Skin epidermis (tissue), 12 donors: Measurements from ENCODE around the gene UBE2E2.
A peak's percentile ranks its signal among the peaks of the same experiment; 100 is the strongest.
"Not testable (repeated sequence)": the region's sequence is repeated elsewhere in the genome, so short reads cannot be mapped to it uniquely, and the experiment has no call there.

Experiments
- H3K27ac ChIP-seq, 21 experiments: fragments of 200-600 bp; sonication (generic) in 11 of 21; one replicate each; pipeline ENCODE4 v1.5.0; 2020; ENCODE audit warnings: mild to moderate bottlenecking in 3 of 21, inconsistent platforms in 2 of 21, moderate library complexity in 2 of 21
- H3K4me3 ChIP-seq, 7 experiments: fragments of 200-600 bp; sonication (generic) in 2 of 7; one replicate each; pipeline ENCODE4 v1.5.0; 2020; ENCODE audit warnings: inconsistent platforms in 2 of 7, mild to moderate bottlenecking in 2 of 7, moderate library complexity in 1 of 7

Gene UBE2E2

DNA sequence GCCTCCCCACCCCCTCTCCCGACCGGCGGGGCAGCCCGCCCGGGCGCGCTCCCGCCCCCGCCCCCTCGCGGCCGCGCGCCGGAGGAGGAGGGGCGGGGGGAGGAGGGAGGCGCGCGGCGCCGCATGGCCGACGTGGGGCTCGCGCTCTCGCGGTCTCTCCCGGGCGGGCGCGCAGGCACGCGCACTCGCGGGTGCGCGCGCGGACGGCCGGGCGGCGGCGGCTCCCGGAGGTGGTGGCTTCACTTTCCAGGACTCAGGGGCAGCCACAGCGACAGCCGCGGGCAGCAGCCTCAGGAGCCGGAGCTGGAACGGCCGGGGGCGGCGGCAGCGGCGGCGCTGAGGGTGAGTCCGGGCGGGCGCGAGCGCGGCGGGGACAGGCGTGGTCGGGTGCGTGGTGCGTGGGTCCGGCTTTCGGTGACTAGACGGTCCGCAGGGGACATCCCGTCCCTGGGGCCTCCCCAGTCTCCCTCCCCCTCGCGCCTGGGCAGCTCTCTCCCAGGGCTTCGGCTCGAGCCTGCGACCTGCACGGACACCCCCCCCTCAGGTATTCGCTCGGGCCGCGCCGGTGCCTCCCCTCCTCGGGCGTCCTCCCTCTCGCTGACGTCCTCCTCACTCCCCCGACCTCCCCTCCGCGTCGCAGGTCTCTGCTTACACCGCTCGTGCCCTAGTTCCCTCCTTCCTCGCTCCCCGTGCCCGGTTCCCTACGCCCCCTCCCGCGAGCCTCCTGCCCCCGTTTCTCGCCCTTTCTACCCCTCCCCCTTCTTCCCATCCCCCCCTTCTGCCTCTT is at the start of gene UBE2E2:
UBE2E2 (plus strand) TSS at position 407 of the 787 bp plus-strand sequence.
- H3K27ac ChIP-seq = peak within 1 kb of the TSS; percentile 60 to 95 (median 89)
- H3K4me3 ChIP-seq = peak within 1 kb of the TSS; percentile 66 to 94 (median 85)

DNA sequence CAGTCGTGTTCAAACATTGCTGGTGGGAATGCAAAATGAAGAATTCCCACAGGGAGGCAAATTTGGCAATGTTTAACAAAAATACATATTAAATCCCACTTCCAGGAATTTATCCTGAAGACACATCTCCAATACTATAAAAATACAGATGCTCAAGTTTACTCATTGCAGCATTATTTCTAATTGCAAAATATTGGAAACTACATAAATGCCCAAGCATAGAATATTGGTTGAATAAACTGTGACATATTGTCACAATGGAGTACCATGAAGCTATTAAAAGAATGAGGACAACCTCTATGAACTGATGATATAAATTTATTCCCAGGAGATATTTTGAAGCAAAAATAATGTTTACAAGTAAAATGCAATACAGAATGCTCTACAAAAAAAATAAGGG is 49.7 kb upstream of the UBE2E2 start:
- H3K27ac ChIP-seq = no peak overlapping the region
- no peak overlapping the region for H3K4me3 ChIP-seq

DNA sequence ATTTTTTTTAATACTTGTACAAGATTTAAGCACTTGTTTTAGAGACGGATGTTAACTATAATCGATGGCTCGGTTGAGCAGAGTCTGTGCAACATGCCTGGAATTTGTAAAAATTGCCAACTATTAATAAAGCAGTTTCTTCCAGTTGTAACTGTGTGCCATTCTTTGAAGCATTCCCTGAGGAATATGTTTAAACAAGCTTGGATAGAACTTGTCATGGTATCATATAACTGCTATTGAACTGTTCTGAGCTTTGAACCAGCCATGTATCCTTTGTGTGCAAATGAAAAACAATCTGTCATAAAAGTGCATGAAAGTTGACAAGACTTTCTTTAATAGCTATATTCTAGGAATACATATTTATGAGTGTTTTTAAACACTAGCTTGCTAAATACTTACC is 45.8 kb upstream of the UBE2E2 start:
- Histone ChIP-seq H3K4me3 (no peak overlapping the region), H3K27ac (no peak overlapping the region)

GRCh38 chr3:23159929-23160328 is 43.2 kb upstream of the UBE2E2 start:
- peak overlapping the region in 1 of 21 experiments; percentile 20 for H3K27ac ChIP-seq

DNA sequence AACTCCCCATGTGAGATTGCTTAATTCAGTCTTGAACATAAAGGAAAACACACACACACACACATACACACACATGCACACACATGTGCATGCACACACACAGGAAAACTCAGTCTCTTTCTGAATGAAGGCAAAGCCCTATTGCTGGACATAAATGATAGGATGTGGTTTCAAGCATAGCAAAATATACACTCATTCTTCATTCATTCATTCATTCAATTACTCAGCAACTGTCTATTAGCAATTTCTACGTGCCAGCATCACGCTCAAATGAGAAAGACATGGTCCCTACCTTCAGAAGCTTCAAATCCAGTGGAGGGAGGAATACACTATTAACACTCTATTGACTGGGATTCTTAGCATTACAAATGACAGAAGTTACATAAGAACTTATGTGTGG is 41.8 kb upstream of the UBE2E2 start:
- H3K27ac ChIP-seq = no peak overlapping the region
- no peak overlapping the region for H3K4me3 ChIP-seq

More at GRCh38 chr3:23159929-23160328, 43.2 kb upstream of the UBE2E2 start:
- H3K4me3 ChIP-seq = no peak overlapping the region

DNA sequence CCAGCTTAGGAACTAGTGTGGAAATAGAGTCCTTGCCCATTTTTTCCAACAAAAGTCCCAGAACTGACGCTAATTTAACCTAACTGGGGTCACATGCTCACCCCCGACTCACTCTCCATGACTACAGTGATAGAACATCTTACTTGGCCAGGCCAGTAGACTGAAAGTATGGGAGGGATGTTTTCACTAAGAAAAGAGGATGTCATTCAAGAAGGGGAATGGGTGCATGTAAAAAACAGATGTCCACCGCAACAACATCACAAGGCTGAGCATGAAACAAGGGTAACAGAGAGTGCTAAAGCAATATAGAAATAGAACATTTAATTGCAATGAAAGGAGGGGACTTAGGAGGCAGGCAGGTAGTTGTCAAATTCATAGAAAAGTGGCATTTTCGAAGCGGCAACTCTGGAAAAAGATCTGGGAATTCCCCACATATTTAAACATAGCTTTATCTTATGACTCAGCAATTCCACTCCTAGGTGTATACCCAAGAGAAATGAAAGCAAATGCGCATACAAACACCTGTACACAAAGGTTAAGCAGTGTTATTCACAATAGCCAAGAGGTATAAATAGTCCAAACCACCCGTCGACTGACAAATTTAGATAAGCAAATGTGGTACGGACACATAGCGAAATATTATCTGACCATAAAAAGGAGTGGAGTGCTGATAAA is 41.1 kb upstream of the UBE2E2 start:
- H3K4me3 ChIP-seq = no peak overlapping the region
- H3K27ac ChIP-seq = no peak overlapping the region

GRCh38 chr3:23162934-23163333 is 40.2 kb upstream of the UBE2E2 start:
- H3K4me3 ChIP-seq = no peak overlapping the region
- no peak overlapping the region for H3K27ac ChIP-seq

DNA sequence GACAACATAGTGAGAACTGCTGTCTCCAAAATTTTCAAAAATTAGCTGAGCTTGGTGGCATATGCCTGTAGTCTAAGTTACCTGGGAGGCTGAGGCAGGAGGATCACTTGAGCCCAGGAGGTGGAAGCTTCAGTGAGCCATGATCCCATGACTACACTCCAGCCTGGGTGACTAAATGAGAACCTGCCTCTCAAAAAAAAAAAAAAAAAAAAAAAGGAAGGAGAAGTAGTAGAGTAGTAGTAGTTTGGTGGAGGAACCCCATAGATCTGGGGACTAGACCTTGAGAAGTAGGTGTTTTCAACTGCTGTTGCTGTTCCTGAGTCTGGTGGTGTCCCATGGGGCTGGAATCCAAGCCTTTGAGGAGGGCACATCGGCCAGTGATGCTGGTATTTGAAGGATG is 38.4 kb upstream of the UBE2E2 start:
- no peak overlapping the region for H3K27ac ChIP-seq
- H3K4me3 ChIP-seq = no peak overlapping the region

- Histone ChIP-seq H3K27ac (no peak overlapping the region), H3K4me3 (no peak overlapping the region)
Observed at GRCh38 chr3:23165571-23165970, 37.6 kb upstream of the UBE2E2 start.

DNA sequence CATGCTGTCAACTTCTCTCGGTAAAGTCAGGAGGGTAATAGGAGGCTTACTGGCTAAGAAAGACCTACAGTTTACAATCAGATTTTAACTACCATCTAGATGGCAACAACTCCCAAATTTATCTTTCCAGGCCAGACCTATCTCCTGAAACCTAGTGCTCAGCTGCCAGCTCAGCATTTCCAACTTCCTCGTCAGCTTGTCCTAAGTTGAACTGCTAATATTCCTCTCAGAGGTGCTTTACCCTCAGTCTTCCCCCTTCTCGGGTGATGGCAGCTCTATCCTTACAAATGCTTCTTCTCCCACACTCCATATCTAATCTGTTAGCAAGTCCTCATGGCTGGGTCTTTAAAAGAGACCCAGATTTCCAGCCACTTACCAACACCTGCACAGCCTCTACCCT is 36.9 kb upstream of the UBE2E2 start:
- Histone ChIP-seq H3K27ac (no peak overlapping the region), H3K4me3 (no peak overlapping the region)

DNA sequence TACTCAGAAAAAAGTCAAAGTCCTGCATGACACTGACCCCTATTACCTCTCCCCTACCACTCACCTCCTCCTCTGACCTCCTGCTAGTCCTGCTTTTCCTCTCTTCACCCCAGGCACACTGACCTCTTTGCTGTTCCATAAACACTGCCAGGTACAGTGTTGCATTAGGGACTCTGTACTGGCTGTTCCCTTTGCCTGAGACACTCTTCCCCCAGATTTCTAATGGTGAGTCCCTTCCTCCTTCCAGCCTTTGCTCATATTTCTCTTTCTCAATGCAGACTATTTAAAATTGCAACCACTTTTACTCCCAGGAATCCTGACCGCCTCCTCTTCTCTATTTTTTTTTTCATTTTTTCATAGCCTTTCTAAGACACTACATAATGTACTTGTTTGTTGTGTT is 36.3 kb upstream of the UBE2E2 start:
- Histone ChIP-seq H3K27ac (no peak overlapping the region), H3K4me3 (no peak overlapping the region)

DNA sequence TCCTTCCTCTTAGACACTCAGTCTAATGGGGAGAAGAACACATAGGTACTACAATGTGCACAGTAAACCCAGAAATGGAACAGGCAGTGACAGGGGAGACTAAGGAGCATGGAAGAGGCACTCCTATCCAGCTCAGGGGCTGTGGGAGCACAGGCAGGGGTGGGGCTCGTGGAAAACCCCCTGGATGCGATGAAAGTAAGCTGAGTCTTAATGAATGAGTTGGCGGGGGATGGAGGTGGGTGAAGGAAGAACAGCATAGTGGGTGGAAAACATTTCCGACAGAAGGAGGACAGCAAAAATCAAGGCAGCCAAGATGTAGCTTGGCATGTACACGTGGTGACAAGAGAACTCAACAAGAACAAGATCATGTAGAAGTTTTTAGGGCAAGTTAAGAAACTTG is 33.6 kb upstream of the UBE2E2 start:
- Histone ChIP-seq H3K27ac (no peak overlapping the region), H3K4me3 (no peak overlapping the region)

- no peak overlapping the region for H3K4me3 ChIP-seq
Observed at GRCh38 chr3:23170291-23170690, 32.8 kb upstream of the UBE2E2 start.

GRCh38 chr3:23172059-23172458 is 31.1 kb upstream of the UBE2E2 start:
- no peak overlapping the region for H3K27ac ChIP-seq
- H3K4me3 ChIP-seq = no peak overlapping the region

More at GRCh38 chr3:23170291-23170690, 32.8 kb upstream of the UBE2E2 start:
- H3K27ac ChIP-seq = no peak overlapping the region

DNA sequence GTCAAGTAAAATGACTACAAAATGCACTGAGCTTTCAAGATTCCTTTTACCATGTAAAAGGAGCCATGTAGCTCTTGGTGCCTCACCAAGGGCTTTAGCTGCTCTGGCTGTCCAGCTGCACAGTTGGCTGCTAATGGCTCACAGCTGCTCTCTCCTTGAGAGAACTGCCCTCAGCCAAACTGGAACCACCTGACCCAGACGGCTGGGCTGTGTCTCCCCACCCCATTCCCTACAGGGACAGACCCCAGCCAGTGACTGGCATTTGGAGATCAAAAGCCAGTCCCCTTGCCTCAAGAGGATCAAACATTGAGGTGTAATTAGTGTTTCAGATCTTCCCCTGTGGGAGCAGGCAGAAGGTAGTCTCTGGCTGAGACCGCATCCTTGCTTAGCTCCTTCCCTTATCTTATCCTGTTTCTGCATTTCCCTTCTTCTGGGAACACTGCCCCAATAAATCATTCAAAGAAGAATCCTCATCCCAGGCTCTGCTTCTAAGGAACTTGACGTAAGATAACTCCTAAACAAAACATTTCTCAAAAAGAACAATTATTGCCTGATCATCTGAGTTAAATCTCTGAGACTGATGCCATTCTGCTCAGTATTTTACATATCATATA is 28.6 kb upstream of the UBE2E2 start:
- Histone ChIP-seq H3K4me3 (no peak overlapping the region), H3K27ac (no peak overlapping the region)

GRCh38 chr3:23175341-23176083 is 27.6 kb upstream of the UBE2E2 start:
- Histone ChIP-seq H3K4me3 (no peak overlapping the region), H3K27ac (no peak overlapping the region)

GRCh38 chr3:23176839-23177238 is 26.3 kb upstream of the UBE2E2 start:
- H3K4me3 ChIP-seq, H3K27ac ChIP-seq: not testable (repeated sequence)

DNA sequence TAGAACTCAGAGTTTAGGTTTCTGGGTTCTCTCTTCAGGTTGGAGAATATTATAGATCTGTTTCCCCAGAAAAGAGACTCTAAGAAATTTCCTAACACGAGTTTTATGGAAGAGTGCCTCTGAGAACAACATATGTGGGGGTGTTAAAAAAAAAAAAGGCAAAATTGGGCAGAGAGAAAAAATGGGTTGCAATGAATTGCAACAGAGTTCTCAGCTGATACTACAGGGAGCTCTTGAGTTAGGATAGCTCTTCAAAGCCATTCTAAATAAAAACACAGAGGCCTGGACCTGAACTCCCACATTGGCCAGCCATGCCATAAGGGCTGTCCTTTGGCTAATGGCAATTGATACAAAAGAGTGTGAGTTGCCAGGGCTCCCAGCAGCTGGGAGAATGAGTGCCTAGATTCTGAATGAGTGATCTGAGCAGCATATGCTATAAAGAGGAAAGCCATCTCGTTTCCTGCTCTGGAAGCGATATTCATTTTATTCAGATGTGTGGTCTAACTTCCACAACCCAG is 20.1 kb upstream of the UBE2E2 start:
- no peak overlapping the region for H3K4me3 ChIP-seq
- H3K27ac ChIP-seq = no peak overlapping the region

DNA sequence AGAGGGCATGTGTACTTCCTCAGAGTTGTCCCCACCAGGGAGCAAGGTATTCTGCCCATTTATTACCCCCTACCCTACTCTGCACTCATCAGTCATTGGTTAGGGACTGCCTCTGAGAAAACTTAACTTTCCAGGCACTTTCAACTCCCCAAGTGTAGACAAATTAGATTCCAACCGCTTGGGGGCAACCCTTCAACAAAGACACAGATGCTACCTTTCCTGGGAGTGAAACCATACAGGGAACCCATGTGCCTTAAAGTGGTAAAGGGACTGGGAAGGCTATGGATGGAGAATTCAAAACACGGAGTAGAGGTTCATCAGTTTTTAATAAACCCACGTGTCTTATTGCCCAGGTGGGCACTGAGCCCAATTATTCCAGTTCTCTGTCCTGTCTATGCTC is 19.4 kb upstream of the UBE2E2 start:
- H3K27ac ChIP-seq = no peak overlapping the region

DNA sequence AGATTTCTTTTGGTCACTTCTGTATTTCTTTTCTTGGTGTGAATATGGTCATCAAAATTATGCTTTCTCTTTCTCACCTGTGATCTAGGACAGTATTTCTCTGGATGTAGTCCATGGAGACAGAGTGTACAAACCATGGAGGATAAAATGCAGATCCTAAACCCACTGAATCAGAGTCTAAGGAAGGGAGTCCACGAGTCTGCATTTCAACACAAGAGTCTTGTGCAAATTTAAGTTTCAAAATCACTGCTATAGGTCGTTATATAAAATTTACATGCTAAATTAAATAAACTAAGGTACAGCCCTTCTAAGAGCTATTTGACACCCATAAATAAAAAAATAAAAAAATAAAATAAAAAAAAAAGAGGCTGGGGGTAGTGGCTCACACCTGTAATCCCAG is 17.3 kb upstream of the UBE2E2 start:
- no peak overlapping the region for H3K4me3 ChIP-seq
- no peak overlapping the region for H3K27ac ChIP-seq

More for the DNA sequence above, 19.4 kb upstream of the UBE2E2 start:
- no peak overlapping the region for H3K4me3 ChIP-seq
